A673 (cell line): ENCODE results near the gene TRPV4.

Source experiments
- EZH2 ChIP-seq: fragments of 200-600 bp; sonication (generic); IDR thresholded peaks from 2 replicates; pipeline ENCODE4 v1.6.1; 2017; ENCODE audit warnings: borderline replicate concordance, low read depth, mild to moderate bottlenecking, mixed read lengths, antibody characterized with exemption, low read length; ENCODE audit not compliant: poor library complexity, severe bottlenecking
- TF ChIP-seq, protein P1 (sequence below): fragments of 300-800, 200-600 bp; sonication (generic); conservative IDR thresholded peaks from 2 replicates; pipeline ENCODE4 v1.5.1; 2017; ENCODE audit warnings: low read depth, mild to moderate bottlenecking, antibody characterized with exemption, low read length, moderate library complexity, mixed read lengths

DNA sequence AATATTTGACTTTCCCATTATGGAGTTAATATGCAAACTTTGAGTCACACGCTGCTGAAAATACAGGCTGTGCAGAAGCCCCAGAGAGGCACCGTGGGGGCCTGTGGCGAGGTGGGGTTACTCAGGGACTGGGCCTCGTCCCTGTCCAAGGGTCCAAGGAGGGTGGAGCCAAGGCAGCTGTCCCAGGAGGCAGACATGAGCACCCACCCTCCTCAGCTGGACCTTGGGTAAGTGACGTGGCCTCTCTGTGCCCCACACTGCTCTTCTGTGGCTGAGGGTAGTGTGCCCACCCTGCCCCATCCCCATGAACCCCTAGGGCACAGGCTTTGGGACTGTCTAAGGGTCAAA, 80.2 kb downstream of the TRPV4 start:
- TF ChIP-seq, protein P1, sequence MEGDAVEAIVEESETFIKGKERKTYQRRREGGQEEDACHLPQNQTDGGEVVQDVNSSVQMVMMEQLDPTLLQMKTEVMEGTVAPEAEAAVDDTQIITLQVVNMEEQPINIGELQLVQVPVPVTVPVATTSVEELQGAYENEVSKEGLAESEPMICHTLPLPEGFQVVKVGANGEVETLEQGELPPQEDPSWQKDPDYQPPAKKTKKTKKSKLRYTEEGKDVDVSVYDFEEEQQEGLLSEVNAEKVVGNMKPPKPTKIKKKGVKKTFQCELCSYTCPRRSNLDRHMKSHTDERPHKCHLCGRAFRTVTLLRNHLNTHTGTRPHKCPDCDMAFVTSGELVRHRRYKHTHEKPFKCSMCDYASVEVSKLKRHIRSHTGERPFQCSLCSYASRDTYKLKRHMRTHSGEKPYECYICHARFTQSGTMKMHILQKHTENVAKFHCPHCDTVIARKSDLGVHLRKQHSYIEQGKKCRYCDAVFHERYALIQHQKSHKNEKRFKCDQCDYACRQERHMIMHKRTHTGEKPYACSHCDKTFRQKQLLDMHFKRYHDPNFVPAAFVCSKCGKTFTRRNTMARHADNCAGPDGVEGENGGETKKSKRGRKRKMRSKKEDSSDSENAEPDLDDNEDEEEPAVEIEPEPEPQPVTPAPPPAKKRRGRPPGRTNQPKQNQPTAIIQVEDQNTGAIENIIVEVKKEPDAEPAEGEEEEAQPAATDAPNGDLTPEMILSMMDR = no peak
- TF ChIP-seq EZH2 = no peak
